HCT116 (cell line): ENCODE data around the gene TMEM185B. TPM values are rescaled to one million over a fixed set of nuclear protein-coding genes. Genes with fewer than 3 reads are reported as not detected.

ENCODE experiments used
- ATAC-seq: fragments of 200-7000 bp; cut with Tn5 transposase; 2 replicates; pipeline ENCODE4 v1.9.1; 2020; ENCODE audit warnings: mild to moderate bottlenecking, moderate library complexity
- BruUV-seq: library from RNA; stranded (reverse); fragments of 400-500 nt; replicated peaks from 2 replicates; lab custom pipeline; 2021; lab: Mats Ljungman, UMichigan
- CTCF ChIA-PET: fragments of 300-600 bp; sonication (Branson Sonifier 250); formaldehyde crosslinking; loops from one replicate; lab custom pipeline; 2021; ENCODE audit warnings: antibody characterized with exemption; lab: Charles Lee
- POLR2A ChIA-PET: fragments of 300-600, 350-600 bp; sonication (Branson Sonifier 250); formaldehyde crosslinking; loops from one replicate; lab custom pipeline; 2021; ENCODE audit warnings: antibody characterized with exemption; lab: Charles Lee
- RAD21 ChIA-PET, 2 experiments: fragments of 300-600 bp; sonication (Branson Sonifier 250); formaldehyde crosslinking; loops; one replicate each; lab custom pipeline; 2023; ENCODE audit warnings: low total read pairs in 2 of 2; ENCODE audit not compliant: uncharacterized antibody in 2 of 2, unreplicated experiment in 2 of 2, low non-redundant PET in 1 of 2; lab: Charles Lee
- DNase-seq: peaks from one replicate; pipeline ENCODE4 v3.0.0-alpha.2; 2010; ENCODE audit warnings: low read depth, low spot score
- H2AFZ ChIP-seq: fragments of 200-600 bp; shearing (Covaris generic), sonication (generic); 2 replicates; pipeline ENCODE4 v1.6.1; 2017; ENCODE audit warnings: low read depth, mixed run types, mixed read lengths, antibody characterized with exemption, low read length; ENCODE audit not compliant: poor library complexity, severe bottlenecking
- H3K27ac ChIP-seq: 2 replicates; pipeline ENCODE4 v1.5.1; 2012; ENCODE audit warnings: low read depth, low read length
- H3K27me3 ChIP-seq: fragments of 200-600 bp; sonication (generic); 2 replicates; pipeline ENCODE4 v1.6.1; 2016; ENCODE audit warnings: mixed run types, low read length, mixed read lengths; ENCODE audit not compliant: insufficient read depth
- H3K36me3 ChIP-seq, 2 experiments: fragments of 200-500 bp in 1 of 2; fragments of 200-600 bp in 1 of 2; sonication (Bioruptor generic) in 1 of 2; sonication (generic) in 1 of 2; 2 replicates each; pipeline versions ENCODE4 v1.5.1 to v1.6.1; 2014 to 2016; ENCODE audit warnings: low read length in 2 of 2, inconsistent platforms in 1 of 2, mixed read lengths in 1 of 2, mixed run types in 1 of 2; ENCODE audit not compliant: insufficient read depth in 2 of 2, control insufficient read depth in 1 of 2
- H3K4me1 ChIP-seq, 2 experiments: fragments of 200-600 bp in 1 of 2; sonication (generic) in 1 of 2; 2 replicates each; pipeline versions ENCODE4 v1.5.1 to v1.6.1; 2012 to 2017; ENCODE audit warnings: low read length in 2 of 2, inconsistent platforms in 1 of 2, mild to moderate bottlenecking in 1 of 2, mixed read lengths in 1 of 2, mixed run types in 1 of 2, moderate library complexity in 1 of 2; ENCODE audit not compliant: insufficient read depth in 2 of 2, control insufficient read depth in 1 of 2
- H3K4me2 ChIP-seq: fragments of 200-600 bp; sonication (generic); 2 replicates; pipeline ENCODE4 v1.6.1; 2017; ENCODE audit warnings: mixed run types, low read length, mixed read lengths
- H3K4me3 ChIP-seq, 2 experiments: fragments of 200-600 bp in 1 of 2; sonication (generic) in 1 of 2; replicated peaks in 1 of 2; 2 replicates each; pipeline ENCODE4 v1.5.1; 2011 to 2016; ENCODE audit warnings: low read length in 2 of 2, control low read depth in 1 of 2, low read depth in 1 of 2, mild to moderate bottlenecking in 1 of 2, mixed read lengths in 1 of 2, mixed run types in 1 of 2
- H3K79me2 ChIP-seq: fragments of 200-600 bp; sonication (generic); 2 replicates; pipeline ENCODE4 v1.6.1; 2017; ENCODE audit warnings: mild to moderate bottlenecking, mixed run types, low read length, moderate library complexity, mixed read lengths; ENCODE audit not compliant: insufficient read depth
- H3K9ac ChIP-seq: fragments of 200-600 bp; sonication (generic); 2 replicates; pipeline ENCODE4 v1.6.1; 2016; ENCODE audit warnings: low read length, mixed read lengths
- H3K9me2 ChIP-seq: fragments of 200-600 bp; sonication (generic), shearing (Covaris generic); 2 replicates; pipeline ENCODE4 v1.6.1; 2017; ENCODE audit warnings: mixed run types, mild to moderate bottlenecking, moderate library complexity; ENCODE audit not compliant: insufficient read depth
- H3K9me3 ChIP-seq, 2 experiments: fragments of 200-500 bp in 1 of 2; fragments of 200-600 bp in 1 of 2; sonication (Bioruptor generic) in 1 of 2; sonication (generic) in 1 of 2; 2 replicates each; pipeline ENCODE4 v1.6.1; 2014 to 2017; ENCODE audit warnings: low read length in 2 of 2, mixed read lengths in 2 of 2, inconsistent platforms in 1 of 2, low read depth in 1 of 2, mild to moderate bottlenecking in 1 of 2, mixed run types in 1 of 2, moderate library complexity in 1 of 2; ENCODE audit not compliant: control insufficient read depth in 1 of 2, insufficient read depth in 1 of 2
- H4K20me1 ChIP-seq: fragments of 200-600 bp; sonication (generic), shearing (Covaris generic); 2 replicates; pipeline ENCODE4 v1.6.1; 2017; ENCODE audit warnings: mixed run types, mild to moderate bottlenecking, moderate library complexity; ENCODE audit not compliant: insufficient read depth
- ATF3 ChIP-seq: IDR thresholded peaks from 2 replicates; pipeline ENCODE4 v1.6.1; 2012
- CBX3 ChIP-seq: IDR thresholded peaks from 2 replicates; pipeline ENCODE4 v1.6.1; 2012; ENCODE audit warnings: low read depth
- CTCF ChIP-seq, 3 experiments: fragments of 200-600 bp in 1 of 3; sonication (generic) in 1 of 3; IDR thresholded peaks in 2 of 3; conservative IDR thresholded peaks in 1 of 3; 2 replicates each; pipeline ENCODE4 v1.5.1; 2012 to 2017; ENCODE audit warnings: low read depth in 2 of 3, low read length in 2 of 3, antibody characterized with exemption in 1 of 3, borderline replicate concordance in 1 of 3, control low read depth in 1 of 3, mild to moderate bottlenecking in 1 of 3, mixed read lengths in 1 of 3, mixed run types in 1 of 3, moderate library complexity in 1 of 3; ENCODE audit not compliant: insufficient read depth in 1 of 3
- EGR1 ChIP-seq: IDR thresholded peaks from 2 replicates; pipeline ENCODE4 v1.6.1; 2012; ENCODE audit warnings: low read depth
- ELF1 ChIP-seq: IDR thresholded peaks from 2 replicates; pipeline ENCODE4 v1.6.1; 2012; ENCODE audit warnings: low read depth, borderline replicate concordance
- MAX ChIP-seq: IDR thresholded peaks from 2 replicates; pipeline ENCODE4 v1.6.1; 2012
- RAD21 ChIP-seq: IDR thresholded peaks from 2 replicates; pipeline ENCODE4 v1.6.1; 2012; ENCODE audit warnings: low read depth, mild to moderate bottlenecking
- REST ChIP-seq: IDR thresholded peaks from 2 replicates; pipeline ENCODE4 v1.6.1; 2012; ENCODE audit warnings: low read depth
- SP1 ChIP-seq: IDR thresholded peaks from 2 replicates; pipeline ENCODE4 v1.6.1; 2012; ENCODE audit warnings: low read depth
- TCF7L2 ChIP-seq: IDR thresholded peaks from 2 replicates; pipeline ENCODE4 v1.7.0; 2011; ENCODE audit warnings: borderline replicate concordance, inconsistent platforms; ENCODE audit not compliant: insufficient read depth, insufficient read length; ENCODE audit errors: extremely low read depth
- YY1 ChIP-seq: IDR thresholded peaks from 2 replicates; pipeline ENCODE4 v1.6.1; 2011; ENCODE audit warnings: low read length, low read depth, moderate library complexity, mild to moderate bottlenecking; ENCODE audit not compliant: insufficient replicate concordance; ENCODE audit errors: extremely low read depth
- intact Hi-C: fragments of 100-400 bp; cut with micrococcal nuclease; formaldehyde crosslinking; loops from 2 replicates; pipeline ENCODE4 v1.10.0; 2022
- total RNA-seq: library from RNA; stranded (reverse); gene quantifications from one replicate; pipeline ENCODE4 v1.2.1, GENCODE V29; 2021; ENCODE audit not compliant: unreplicated experiment

TMEM185B gene
- total RNA-seq, 1 experiment from 2014 or later: 27.1 TPM

- H3K36me3 ChIP-seq: no peaks in the 10 kb centered on the region
- no peak overlapping the region for H2AFZ ChIP-seq
- TF ChIP-seq EGR1 (no peak), YY1 (no peak), CBX3 (no peak), TCF7L2 (no peak)
- TF ChIP-seq, all 23 proteins: peak for 0
- intact Hi-C loops: no loop called here
- Histone ChIP-seq H3K9me3 (peaks cover 0 to 9% of the 10 kb centered on the region in 2 experiments; a peak in 1 of 4 replicates), H3K9me2 (no peaks in the 10 kb centered on the region), H3K27ac (peak overlapping the region; percentile 16; the same call in 1 of the 2 replicates), H3K4me1 (peaks cover 44 to 78% of the 10 kb centered on the region in 2 experiments), H3K79me2 (no peaks in the 10 kb centered on the region), H3K4me2 (peak overlapping the region; percentile 14), H3K27me3 (no peaks in the 10 kb centered on the region), H3K4me3 (no peak overlapping the region), H3K9ac (no peak overlapping the region), H4K20me1 (no peaks in the 10 kb centered on the region)
- ChIA-PET RAD21 (no interaction called here), CTCF (no interaction called here), POLR2A (interaction anchor here (1.5 kb wide), 1 partner anchor 9 kb away, joined by 5 read pairs; the partner anchor contains the start of gene RALB)
- ATAC-seq (no peak), DNase-seq (no peak)
- no TSS peak for BruUV-seq
Observed at GRCh38 chr2:120243211-120243610, 20.0 kb upstream of the TMEM185B start.

GRCh38 chr2:120241684-120242083 is 18.5 kb upstream of the TMEM185B start:
- CTCF ChIA-PET: no interaction called here
- no peak for TF ChIP-seq SP1
- no peak for TF ChIP-seq ELF1
- TF ChIP-seq REST: no peak
- no peak for TF ChIP-seq ATF3
- TF ChIP-seq CTCF (IDR thresholded peaks at IDR 0.05 in 2 of 3, conservative IDR thresholded peaks at IDR 0.05 in 1 of 3; ENCODE audit: borderline replicate concordance in 1 of 3, insufficient read depth in 1 of 3, low read depth in 2 of 3, low read length in 2 of 3): no peak
- TF ChIP-seq RAD21: no peak
- TF ChIP-seq YY1: no peak
- TF ChIP-seq MAX: no peak
- no peak for TF ChIP-seq EGR1

More at GRCh38 chr2:120241684-120242083, 18.5 kb upstream of the TMEM185B start:
- no peaks in the 10 kb centered on the region for H4K20me1 ChIP-seq
- BruUV-seq: no TSS peak
- peaks cover 55 to 90% of the 10 kb centered on the region in 2 experiments for H3K4me1 ChIP-seq
- H3K9me3 ChIP-seq: peaks cover 0 to 9% of the 10 kb centered on the region in 2 experiments; a peak in 1 of 4 replicates
- intact Hi-C loops: no loop called here
- POLR2A ChIA-PET: no interaction called here
- no peak overlapping the region for H3K9ac ChIP-seq
- ATAC-seq (no peak), DNase-seq (no peak)
- no peaks in the 10 kb centered on the region for H3K27me3 ChIP-seq
- no peak overlapping the region for H3K4me2 ChIP-seq
- no peak overlapping the region for H3K27ac ChIP-seq
- RAD21 ChIA-PET: no interaction called here
- no peak overlapping the region for H3K4me3 ChIP-seq
- H3K9me2 ChIP-seq: no peaks in the 10 kb centered on the region
- H2AFZ ChIP-seq: no peak overlapping the region
- H3K79me2 ChIP-seq: no peaks in the 10 kb centered on the region
- no peaks in the 10 kb centered on the region for H3K36me3 ChIP-seq
